GM18868 (cell line): Measurements from ENCODE around the gene MED9.
"Not testable (repeated sequence)": the region's sequence is repeated elsewhere in the genome, so short reads cannot be mapped to it uniquely, and the experiment has no call there.

Source experiments
- ATAC-seq: cut with Tn5 transposase; IDR thresholded peaks from one replicate; pipeline ENCODE4 v1.9.1; 2021; ENCODE audit warnings: mild to moderate bottlenecking, moderate library complexity; ENCODE audit not compliant: unreplicated experiment

MED9 gene

GRCh38 chr17:17454700-17455099, 22.1 kb upstream of the MED9 start:
- ATAC-seq = not testable (repeated sequence)

GRCh38 chr17:17455173-17455572, 21.6 kb upstream of the MED9 start:
- ATAC-seq = no peak

- ATAC-seq = no peak
Observed at GRCh38 chr17:17456251-17456650, 20.5 kb upstream of the MED9 start.

GRCh38 chr17:17457680-17458079, 19.1 kb upstream of the MED9 start:
- no peak for ATAC-seq

- no peak for ATAC-seq
Observed at GRCh38 chr17:17460038-17460437, 16.8 kb upstream of the MED9 start.

- ATAC-seq = no peak
Observed at GRCh38 chr17:17462048-17462824, 14.6 kb upstream of the MED9 start.

- ATAC-seq = no peak
Observed at GRCh38 chr17:17463821-17464220, 13.0 kb upstream of the MED9 start.

- ATAC-seq = not testable (repeated sequence)
Observed at GRCh38 chr17:17465878-17466277, 10.9 kb upstream of the MED9 start.

GRCh38 chr17:17466511-17466910, 10.3 kb upstream of the MED9 start:
- ATAC-seq = no peak

GRCh38 chr17:17467016-17467415, 9.8 kb upstream of the MED9 start:
- no peak for ATAC-seq

GRCh38 chr17:17467720-17468119, 9.1 kb upstream of the MED9 start:
- no peak for ATAC-seq

GRCh38 chr17:17468217-17469010, 8.4 kb upstream of the MED9 start:
- no peak for ATAC-seq

GRCh38 chr17:17469358-17469757, 7.4 kb upstream of the MED9 start:
- no peak for ATAC-seq

GRCh38 chr17:17469996-17470395, 6.8 kb upstream of the MED9 start:
- no peak for ATAC-seq

- ATAC-seq = no peak
Observed at GRCh38 chr17:17472333-17472920, 4.4 kb upstream of the MED9 start.

- no peak for ATAC-seq
Observed at GRCh38 chr17:17474341-17474740, 2.5 kb upstream of the MED9 start.

- ATAC-seq = no peak
Observed at GRCh38 chr17:17479209-17479608, 2.4 kb downstream of the MED9 start.

- no peak for ATAC-seq
Observed at GRCh38 chr17:17480593-17481148, 3.9 kb downstream of the MED9 start.

- ATAC-seq = no peak
Observed at GRCh38 chr17:17481860-17482259, 5.1 kb downstream of the MED9 start.

- no peak for ATAC-seq
Observed at GRCh38 chr17:17484451-17484899, 7.7 kb downstream of the MED9 start.

GRCh38 chr17:17485420-17485819, 8.6 kb downstream of the MED9 start:
- ATAC-seq = no peak
